H54 (cell line): ENCODE data around the gene IL2RA.

Source experiments
- DNase-seq: peaks from one replicate; pipeline ENCODE4 v3.0.0; 2011; ENCODE audit warnings: low spot score, mixed read lengths; ENCODE audit not compliant: insufficient read length
- FAIRE-seq: peaks from 3 replicates; lab custom pipeline; 2011; peaks lifted over from hg19 to GRCh38; lab: Jason Lieb, UNC
- POLR2A ChIP-seq: IDR thresholded peaks from 2 replicates; pipeline ENCODE4 v1.6.1; 2011; ENCODE audit warnings: low read depth, mild to moderate bottlenecking, low read length

The IL2RA gene

DNA sequence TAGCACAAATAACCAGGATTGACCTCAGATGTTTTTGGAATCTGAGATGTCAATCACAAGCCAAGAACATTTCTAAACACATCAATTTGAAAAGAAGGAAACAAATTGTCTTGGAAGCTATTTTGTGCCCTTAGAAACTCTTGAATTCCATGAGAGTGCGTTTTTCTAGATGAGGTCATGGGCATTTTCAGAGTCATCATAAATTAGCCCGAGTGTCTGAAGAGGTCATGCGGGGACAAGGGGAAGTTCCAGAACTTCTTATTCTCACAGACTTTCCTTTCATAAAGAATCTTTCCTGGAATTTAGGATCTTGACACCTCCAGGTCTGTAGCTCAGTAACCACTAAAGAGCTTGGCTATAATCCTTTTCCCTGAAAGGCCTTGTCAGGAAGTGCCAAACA lies 28.2 kb downstream of the IL2RA start:
- DNase-seq (no peak), FAIRE-seq (no peak)
- no peak for TF ChIP-seq POLR2A

GRCh38 chr10:6030940-6031339 lies 31.2 kb downstream of the IL2RA start:
- no peak for FAIRE-seq

GRCh38 chr10:6030217-6030616 lies 31.9 kb downstream of the IL2RA start:
- FAIRE-seq = no peak
- TF ChIP-seq POLR2A = no peak

More at GRCh38 chr10:6030940-6031339, 31.2 kb downstream of the IL2RA start:
- no peak for TF ChIP-seq POLR2A
- DNase-seq = no peak

DNA sequence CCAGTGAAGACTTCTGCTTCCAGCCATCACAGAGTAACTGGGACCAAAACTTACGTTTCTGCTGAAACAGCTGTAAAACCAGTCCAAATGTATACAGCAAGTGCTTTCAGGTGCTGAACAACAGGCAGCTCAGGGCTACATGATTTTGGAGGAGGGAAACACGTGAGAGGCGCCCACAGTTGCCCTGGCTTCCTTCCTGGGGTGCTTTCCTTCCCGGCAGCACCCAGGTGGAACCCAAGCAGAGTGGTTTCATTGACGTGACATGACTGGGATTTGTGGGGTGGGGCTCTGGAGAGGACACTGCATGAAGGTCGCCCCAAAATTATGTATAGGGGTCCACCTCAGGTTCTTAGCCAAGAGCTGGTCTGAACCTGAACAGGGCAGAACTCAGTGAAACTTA lies 34.2 kb downstream of the IL2RA start:
- TF ChIP-seq POLR2A = no peak
- no peak for DNase-seq
- FAIRE-seq = no peak

More at GRCh38 chr10:6030217-6030616, 31.9 kb downstream of the IL2RA start:
- DNase-seq = no peak

- no peak for FAIRE-seq
- no peak for TF ChIP-seq POLR2A
These were observed 36.4 kb downstream of the IL2RA start for GRCh38 chr10:6025683-6026255.

DNA sequence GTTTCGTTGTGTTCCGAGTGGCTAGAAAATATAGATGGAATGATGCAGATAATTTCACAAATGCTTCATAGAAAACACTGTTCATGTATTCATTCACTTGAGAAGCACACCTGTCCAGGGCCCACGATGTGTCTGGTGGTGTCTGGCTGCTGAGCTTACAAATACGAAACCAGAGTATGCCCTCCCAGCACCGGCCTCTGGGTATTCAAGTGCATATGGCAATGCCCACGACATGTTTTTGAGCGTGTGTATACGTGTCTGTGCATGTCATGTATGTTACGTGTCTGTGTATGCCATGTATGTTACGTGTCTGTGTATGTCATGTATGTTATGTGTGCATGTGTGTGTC lies 37.9 kb downstream of the IL2RA start:
- no peak for DNase-seq
- TF ChIP-seq POLR2A = no peak
- FAIRE-seq = no peak

More at GRCh38 chr10:6025683-6026255, 36.4 kb downstream of the IL2RA start:
- DNase-seq = no peak

GRCh38 chr10:6023661-6024333 lies 38.4 kb downstream of the IL2RA start:
- FAIRE-seq (no peak), DNase-seq (no peak)
- TF ChIP-seq POLR2A = no peak

DNA sequence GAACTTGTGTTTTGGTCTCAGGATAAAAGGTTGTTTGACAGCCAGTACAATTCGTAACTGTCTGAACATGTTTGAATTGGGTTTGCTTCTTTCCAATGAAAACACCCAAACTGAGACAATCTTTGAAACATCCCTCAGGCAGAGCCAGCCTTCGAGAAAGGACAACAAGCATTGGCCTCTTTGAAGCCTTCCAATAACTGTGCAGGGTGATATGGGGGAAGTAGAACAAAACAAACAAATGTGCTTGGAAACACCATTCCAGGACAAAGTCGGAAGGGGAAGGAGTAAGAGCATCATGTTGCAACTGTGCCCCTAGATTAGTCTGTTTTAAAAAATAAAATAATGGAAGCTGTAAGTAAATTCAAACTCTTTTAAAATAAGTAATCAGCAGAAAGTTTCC lies 39.5 kb downstream of the IL2RA start:
- DNase-seq = no peak
- FAIRE-seq = no peak

DNA sequence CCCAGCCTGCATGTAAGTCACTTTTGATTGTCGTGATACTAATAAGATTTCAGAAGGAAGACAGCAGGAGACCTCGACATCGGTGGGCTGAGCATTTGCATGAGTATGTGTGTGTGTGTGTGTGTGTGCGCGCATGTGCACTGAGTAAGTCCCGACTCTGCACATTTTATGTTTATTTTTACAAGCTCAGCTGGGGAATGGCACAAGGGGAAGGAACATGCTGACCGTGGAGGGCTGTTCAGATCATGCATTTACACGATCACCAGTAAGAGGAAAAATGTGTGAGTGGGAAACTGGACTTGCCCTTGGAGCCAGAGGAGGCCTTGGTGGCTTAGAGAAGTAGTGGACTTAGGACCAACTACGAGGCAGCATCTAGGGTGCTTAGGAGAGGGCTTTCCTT lies 41.3 kb downstream of the IL2RA start:
- DNase-seq (no peak), FAIRE-seq (no peak)
- TF ChIP-seq POLR2A = no peak

More for the DNA sequence above, 39.5 kb downstream of the IL2RA start:
- TF ChIP-seq POLR2A = no peak

GRCh38 chr10:6019796-6020195 lies 42.4 kb downstream of the IL2RA start:
- no peak for TF ChIP-seq POLR2A
- no peak for DNase-seq

DNA sequence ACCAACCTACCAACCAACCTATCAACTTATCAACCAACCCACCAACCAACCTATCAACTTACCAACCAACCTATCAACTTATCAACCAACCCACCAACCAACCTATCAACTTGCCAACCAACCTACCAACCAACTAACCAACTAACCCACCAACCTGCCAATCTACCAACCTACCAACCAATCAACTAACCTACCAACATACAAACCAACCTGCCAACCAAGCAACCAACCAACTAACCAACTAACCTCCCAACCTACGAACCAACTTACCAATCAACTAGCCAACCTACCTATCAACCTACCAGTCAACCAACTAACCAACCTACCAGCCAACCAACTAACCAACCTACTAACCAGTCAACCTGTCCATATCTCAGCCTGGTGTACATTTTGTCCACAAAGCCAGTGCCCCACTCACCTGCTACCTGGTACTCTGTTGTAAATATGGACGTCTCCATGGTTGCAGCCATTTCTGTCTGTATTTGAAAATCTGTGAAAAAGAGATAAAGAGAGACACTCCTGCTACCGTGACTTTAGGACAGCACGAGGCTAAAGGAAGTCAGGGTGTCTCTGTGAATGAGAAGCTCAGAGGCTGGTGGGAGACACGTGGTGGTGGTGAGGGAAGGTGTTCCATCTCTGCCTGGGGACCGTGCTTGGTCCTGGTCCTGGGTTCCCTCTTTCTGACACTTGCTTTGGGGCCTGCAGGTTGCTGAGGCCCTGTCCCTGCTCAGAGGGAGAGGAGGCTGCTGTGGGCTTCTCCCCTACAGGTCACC lies 43.0 kb downstream of the IL2RA start:
- DNase-seq = no peak
- TF ChIP-seq POLR2A = no peak
- FAIRE-seq = no peak

More at GRCh38 chr10:6019796-6020195, 42.4 kb downstream of the IL2RA start:
- FAIRE-seq = no peak

- no peak for TF ChIP-seq POLR2A
- DNase-seq (no peak), FAIRE-seq (no peak)
These were observed 43.7 kb downstream of the IL2RA start for GRCh38 chr10:6018422-6018821.

- no peak for FAIRE-seq
- TF ChIP-seq POLR2A = no peak
- DNase-seq = no peak
These were observed 44.3 kb downstream of the IL2RA start for GRCh38 chr10:6017781-6018354.

DNA sequence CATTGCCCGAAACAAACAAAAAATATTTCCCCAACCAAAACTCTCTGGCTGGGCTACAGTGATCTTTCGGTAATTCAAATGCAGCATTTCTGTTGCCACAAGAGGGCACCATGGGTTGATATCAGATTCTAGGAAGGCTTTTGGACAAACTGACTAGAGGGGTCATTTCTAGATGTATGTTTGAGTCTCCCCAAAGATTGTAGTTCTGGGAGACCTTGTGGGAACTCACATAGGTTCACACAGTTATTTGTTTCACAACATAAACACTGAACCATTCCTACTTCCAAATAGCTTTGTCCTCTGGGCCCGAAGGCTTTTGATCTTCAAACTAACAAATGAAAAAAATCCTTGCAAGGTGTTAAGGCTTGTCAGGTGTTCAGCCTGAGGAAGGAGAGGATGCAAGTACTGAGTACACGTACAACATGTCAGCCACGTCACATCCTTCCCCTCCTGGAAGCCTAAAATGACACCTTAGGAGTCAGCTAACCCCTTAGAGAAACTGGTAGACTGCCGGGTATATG lies 47.9 kb downstream of the IL2RA start:
- FAIRE-seq (no peak), DNase-seq (peak; percentile 23)
- no peak for TF ChIP-seq POLR2A
